GM11168 (cell line): ENCODE measurements around the gene KCTD15.

Source experiments
- in situ Hi-C: fragments of 300-500 bp; cut with MboI; formaldehyde crosslinking; loops from one replicate; pipeline ENCODE4 v1.12.0; 2022; ENCODE audit warnings: low sequenced_read_pairs; ENCODE audit not compliant: unreplicated experiment

Gene KCTD15

GRCh38 chr19:33769208-33769607 is 27.5 kb upstream of the KCTD15 start:
- in situ Hi-C loops: loop anchor here (25.0 kb wide), 1 partner anchor 332 kb away; no protein-coding TSS in a partner anchor

GRCh38 chr19:33770107-33770506 is 26.6 kb upstream of the KCTD15 start:
- in situ Hi-C loops: loop anchor here (25.0 kb wide), 1 partner anchor 333 kb away; no protein-coding TSS in a partner anchor

DNA sequence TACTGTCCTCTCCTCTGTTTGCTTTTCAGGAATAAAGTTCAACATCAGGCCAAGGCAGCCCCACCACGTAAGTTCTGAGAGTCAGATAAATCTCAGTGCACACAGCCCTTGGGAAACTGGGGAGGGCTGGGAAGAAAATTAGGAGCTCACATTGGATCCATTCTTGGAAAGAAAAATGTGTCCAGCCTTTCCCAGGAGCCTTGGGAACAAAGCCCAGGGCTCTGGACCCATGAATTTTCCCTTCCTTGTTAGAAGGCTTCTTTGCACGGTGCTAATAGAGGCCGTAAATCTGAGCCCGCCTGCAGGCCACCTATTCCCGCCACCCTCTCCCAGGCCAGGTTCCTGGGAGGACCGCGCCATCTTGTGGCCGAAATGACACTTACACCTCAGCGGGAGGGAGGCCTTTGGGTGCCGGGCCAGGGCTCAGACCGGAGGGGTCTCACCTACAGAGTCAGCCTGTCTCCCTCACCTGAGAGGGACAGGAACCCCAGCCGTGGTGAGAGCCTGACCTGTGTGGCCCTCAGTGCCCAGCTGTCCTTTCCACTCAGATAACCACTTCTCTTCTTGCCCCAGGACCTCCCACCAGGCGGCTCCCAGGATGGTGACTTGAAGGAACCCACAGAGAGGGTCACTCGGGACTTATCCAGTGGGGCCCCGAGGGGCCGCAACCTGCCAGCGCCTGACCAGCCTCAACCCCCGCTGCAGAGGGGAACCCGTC is 25.1 kb upstream of the KCTD15 start:
- in situ Hi-C loops: loop anchor here (25.0 kb wide), 1 partner anchor 334 kb away; no protein-coding TSS in a partner anchor

DNA sequence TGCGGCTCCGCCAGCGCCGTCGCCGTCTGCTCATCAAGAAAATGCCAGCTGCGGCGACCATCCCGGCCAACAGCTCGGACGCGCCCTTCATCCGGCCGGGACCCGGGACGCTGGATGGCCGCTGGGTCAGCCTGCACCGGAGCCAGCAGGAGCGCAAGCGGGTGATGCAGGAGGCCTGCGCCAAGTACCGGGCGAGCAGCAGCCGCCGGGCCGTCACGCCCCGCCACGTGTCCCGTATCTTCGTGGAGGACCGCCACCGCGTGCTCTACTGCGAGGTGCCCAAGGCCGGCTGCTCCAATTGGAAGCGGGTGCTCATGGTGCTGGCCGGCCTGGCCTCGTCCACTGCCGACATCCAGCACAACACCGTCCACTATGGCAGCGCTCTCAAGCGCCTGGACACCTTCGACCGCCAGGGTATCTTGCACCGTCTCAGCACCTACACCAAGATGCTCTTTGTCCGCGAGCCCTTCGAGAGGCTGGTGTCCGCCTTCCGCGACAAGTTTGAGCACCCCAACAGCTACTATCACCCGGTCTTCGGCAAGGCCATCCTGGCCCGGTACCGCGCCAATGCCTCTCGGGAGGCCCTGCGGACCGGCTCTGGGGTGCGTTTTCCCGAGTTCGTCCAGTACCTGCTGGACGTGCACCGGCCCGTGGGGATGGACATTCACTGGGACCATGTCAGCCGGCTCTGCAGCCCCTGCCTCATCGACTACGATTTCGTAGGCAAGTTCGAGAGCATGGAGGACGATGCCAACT is 24.4 kb upstream of the KCTD15 start:
- in situ Hi-C loops: loop anchor here (25.0 kb wide), 1 partner anchor 335 kb away; no protein-coding TSS in a partner anchor

- in situ Hi-C loops: loop anchor here (25.0 kb wide), 1 partner anchor 336 kb away; no protein-coding TSS in a partner anchor
Measured at GRCh38 chr19:33772858-33773180, 23.9 kb upstream of the KCTD15 start.

DNA sequence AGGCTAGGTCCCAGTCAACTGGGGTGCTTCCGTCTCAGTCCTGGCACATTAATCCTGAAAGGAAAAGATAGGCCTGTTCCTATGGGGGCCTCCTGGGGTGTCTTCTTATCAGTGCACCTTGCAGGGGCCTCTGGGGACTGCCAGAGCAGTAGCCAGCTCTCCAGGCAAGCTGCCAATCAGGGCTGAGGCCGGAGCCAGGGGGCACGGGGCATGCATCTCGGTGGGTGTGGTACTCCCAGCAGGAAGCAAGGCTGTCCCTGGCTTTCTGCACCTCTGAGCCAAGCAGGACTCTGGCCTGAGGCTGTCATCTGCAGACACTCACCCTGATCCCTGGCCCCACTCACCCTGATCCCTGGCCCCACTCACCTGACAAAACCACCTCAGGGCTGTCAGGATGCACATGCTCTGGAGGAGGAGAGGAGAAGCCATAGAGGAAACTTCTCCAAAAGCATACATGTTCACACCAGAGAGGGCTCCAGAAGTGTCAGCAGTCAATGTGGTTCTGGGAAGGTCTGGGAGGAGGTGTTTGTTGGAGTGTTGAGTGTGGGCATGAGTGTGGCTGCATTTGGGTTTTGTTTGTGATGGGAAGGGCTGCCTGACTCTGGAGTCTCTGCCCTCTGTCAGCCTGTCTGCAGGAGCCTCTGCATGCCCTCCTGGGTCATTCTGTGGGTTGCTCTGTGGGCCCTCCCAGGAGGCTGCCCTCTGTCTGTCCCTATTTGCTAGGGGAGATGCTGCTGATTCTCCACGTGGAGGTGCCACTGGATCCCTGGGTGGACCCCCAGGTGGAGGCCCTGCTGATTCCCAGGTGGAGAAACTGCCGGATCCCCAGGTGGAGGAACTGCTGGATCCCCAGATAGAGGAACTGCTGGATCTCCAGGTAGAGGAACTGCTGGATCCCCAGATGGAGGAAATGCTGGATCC is 22.7 kb upstream of the KCTD15 start:
- in situ Hi-C loops: loop anchor here (25.0 kb wide), 1 partner anchor 337 kb away; no protein-coding TSS in a partner anchor

GRCh38 chr19:33774751-33775150 is 21.9 kb upstream of the KCTD15 start:
- in situ Hi-C loops: loop anchor here (25.0 kb wide), 2 partner anchors 313 to 337 kb away; no protein-coding TSS in a partner anchor

- in situ Hi-C loops: loop anchor here (25.0 kb wide), 1 partner anchor 311 kb away; no protein-coding TSS in a partner anchor
Measured at GRCh38 chr19:33775731-33776487, 20.8 kb upstream of the KCTD15 start.

- in situ Hi-C loops: loop anchor here (25.0 kb wide), 1 partner anchor 310 kb away; no protein-coding TSS in a partner anchor
Measured at GRCh38 chr19:33777351-33777750, 19.3 kb upstream of the KCTD15 start.

- in situ Hi-C loops: loop anchor here (25.0 kb wide), 1 partner anchor 310 kb away; no protein-coding TSS in a partner anchor
Measured at GRCh38 chr19:33777753-33778088, 18.9 kb upstream of the KCTD15 start.

- in situ Hi-C loops: loop anchor here (25.0 kb wide), 1 partner anchor 309 kb away; no protein-coding TSS in a partner anchor
Measured at GRCh38 chr19:33778089-33778791, 18.4 kb upstream of the KCTD15 start.

- in situ Hi-C loops: loop anchor here (25.0 kb wide), 1 partner anchor 307 kb away; no protein-coding TSS in a partner anchor
Measured at GRCh38 chr19:33779849-33780248, 16.8 kb upstream of the KCTD15 start.

DNA sequence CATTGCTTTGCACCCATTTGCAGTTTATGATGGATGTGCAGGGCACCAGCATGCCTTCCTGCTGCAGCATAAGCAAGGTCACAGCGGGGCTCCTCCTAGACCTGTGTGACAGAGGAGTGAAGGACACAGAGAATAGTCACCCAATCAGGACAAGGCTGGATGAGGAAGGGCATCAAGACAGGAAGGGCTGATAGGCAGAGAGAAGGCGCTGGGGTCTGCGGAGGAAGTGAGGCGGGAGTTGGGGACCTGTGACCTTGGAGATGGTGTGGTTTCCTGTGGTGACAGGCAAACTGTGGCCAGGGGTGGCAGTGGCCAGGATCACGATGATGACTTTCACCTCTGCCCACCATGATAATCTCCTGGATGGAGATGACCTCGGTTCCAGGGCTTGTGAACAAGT is 16.4 kb upstream of the KCTD15 start:
- in situ Hi-C loops: loop anchor here (25.0 kb wide), 1 partner anchor 307 kb away; no protein-coding TSS in a partner anchor

- in situ Hi-C loops: loop anchor here (25.0 kb wide), 1 partner anchor 307 kb away; no protein-coding TSS in a partner anchor
Measured at GRCh38 chr19:33780746-33781145, 15.9 kb upstream of the KCTD15 start.

DNA sequence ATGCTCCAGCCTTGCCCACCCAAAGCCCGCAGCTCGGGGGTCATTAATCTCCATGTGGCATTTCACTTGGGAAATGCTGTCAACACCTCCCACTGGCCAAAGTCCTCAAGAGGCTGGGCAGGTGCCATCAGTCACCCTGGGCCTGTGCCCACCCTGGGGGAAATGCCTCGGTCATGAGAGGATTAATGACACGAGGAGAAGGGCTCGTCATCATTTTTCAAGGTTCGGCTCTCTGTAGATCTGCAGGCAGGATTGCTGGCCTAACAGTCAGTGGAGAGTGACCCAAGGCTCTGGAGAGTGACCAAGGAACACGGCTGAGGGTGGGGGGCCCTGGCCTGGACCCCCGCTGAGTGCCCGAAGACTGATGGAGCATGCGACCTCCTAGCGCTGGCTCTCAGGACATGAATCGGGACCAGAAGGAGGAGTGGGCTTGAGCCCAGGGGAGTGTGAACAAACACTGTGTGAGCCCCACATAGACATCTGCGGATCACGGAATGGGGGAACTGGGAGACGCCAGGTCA is 15.2 kb upstream of the KCTD15 start:
- in situ Hi-C loops: loop anchor here (25.0 kb wide), 1 partner anchor 306 kb away; no protein-coding TSS in a partner anchor

DNA sequence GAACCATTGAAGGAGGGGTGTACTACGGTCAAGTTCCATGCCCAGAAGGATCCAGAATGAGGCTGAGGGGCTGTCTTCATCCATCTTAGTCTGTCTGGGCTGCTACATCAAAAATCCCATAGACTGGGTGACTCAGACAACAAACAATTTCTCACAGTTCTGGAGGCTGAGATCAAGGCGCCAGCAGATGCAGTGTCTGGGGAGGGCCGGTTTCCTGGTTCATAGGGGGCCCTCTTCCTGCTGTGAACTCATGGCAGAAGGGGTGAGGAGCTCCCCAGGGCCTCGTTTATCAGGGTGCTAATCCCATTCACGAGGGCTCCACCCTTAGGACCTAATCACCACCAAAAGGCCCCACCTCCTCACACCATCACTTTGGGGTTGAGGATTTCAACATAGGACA is 14.7 kb upstream of the KCTD15 start:
- in situ Hi-C loops: loop anchor here (25.0 kb wide), 1 partner anchor 305 kb away; no protein-coding TSS in a partner anchor

- in situ Hi-C loops: loop anchor here (25.0 kb wide), 1 partner anchor 303 kb away; no protein-coding TSS in a partner anchor
Measured at GRCh38 chr19:33784432-33784831, 12.2 kb upstream of the KCTD15 start.

DNA sequence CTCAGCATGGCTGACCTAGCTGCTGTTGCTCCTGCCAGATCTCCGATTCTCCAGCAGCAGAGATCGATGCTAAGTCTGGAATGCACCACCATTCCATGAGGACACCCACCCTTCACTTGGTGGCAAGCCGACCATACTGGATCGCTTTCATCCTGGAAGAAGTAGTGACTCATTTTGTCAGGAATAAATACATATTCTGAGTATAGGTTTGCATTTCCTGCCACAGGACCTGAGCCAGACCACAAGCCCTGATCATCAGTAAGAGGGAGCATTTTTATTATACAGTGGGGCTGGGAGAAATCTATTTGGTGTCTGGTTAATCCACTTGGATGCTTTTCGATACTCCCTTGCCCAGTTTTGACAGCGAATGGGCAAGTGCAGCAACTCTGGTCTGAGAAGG is 10.9 kb upstream of the KCTD15 start:
- in situ Hi-C loops: loop anchor here (25.0 kb wide), 1 partner anchor 302 kb away; no protein-coding TSS in a partner anchor
